ENCODE results near the gene SHH. TPM values are rescaled to one million over a fixed set of nuclear protein-coding genes. Genes with fewer than 3 reads are reported as not detected.

SHH gene
- total and polyA plus RNA-seq, 2 of the 4 experiments (the other 2 are of a cell fraction): under 0.01 to 0.03 TPM

- Histone ChIP-seq H3K4me1 (ENCODE audit: control insufficient read depth, insufficient read depth, low read length) (peaks cover 2% of the 10 kb centered on the region; the same call in 1 of the 2 replicates), H3K79me1 (ENCODE audit: low read depth in 1 of 2, low read length in 2 of 2) (peaks cover 28% of the 10 kb centered on the region in 2 experiments), H3K4me3 (ENCODE audit: insufficient read depth, low read depth, low read length) (no peak overlapping the region), H2BK120ac (ENCODE audit: low read depth, low read length) (no peak overlapping the region), H3K27ac (ENCODE audit: insufficient read depth, low read length) (no peak overlapping the region), H2BK20ac (ENCODE audit: low read depth, low read length) (no peak overlapping the region), H2AK5ac (ENCODE audit: low read depth, low read length) (no peak overlapping the region), H3K4ac (ENCODE audit: low read depth, low read length) (no peak overlapping the region), H3K14ac (replicated peaks; ENCODE audit: low read depth, low read length) (no peak overlapping the region), H3K9ac (ENCODE audit: low read depth, low read length) (no peak overlapping the region), H3K23ac (ENCODE audit: low read depth, low read length) (no peak overlapping the region), H3K9me1 (ENCODE audit: insufficient read depth, low read length) (peaks cover 8% of the 10 kb centered on the region; the same call in 1 of the 2 replicates), H3K36me3 (ENCODE audit: control insufficient read depth, insufficient read depth, low read length) (peaks cover 48% of the 10 kb centered on the region), H4K91ac (ENCODE audit: insufficient read depth, low read depth, low read length) (no peak overlapping the region), H2AFZ (replicated peaks; ENCODE audit: low read length, poor library complexity) (no peak overlapping the region), H3K18ac (ENCODE audit: low read depth, low read length) (no peak overlapping the region), H2BK5ac (ENCODE audit: low read depth, low read length, poor library complexity, severe bottlenecking) (no peak overlapping the region), H4K5ac (ENCODE audit: low read depth, low read length) (no peak overlapping the region), H2BK15ac (ENCODE audit: low read depth, low read length) (no peak overlapping the region), H2AK9ac (replicated peaks; ENCODE audit: low read depth, low read length, poor library complexity) (no peak overlapping the region), H3K9me3 (ENCODE audit: control insufficient read depth, insufficient read depth, low read length) (no peaks in the 10 kb centered on the region), H3K27me3 (ENCODE audit: control insufficient read depth, insufficient read depth, low read length) (no peaks in the 10 kb centered on the region), H3K4me2 (ENCODE audit: low read depth, low read length) (no peak overlapping the region), H4K20me1 (ENCODE audit: insufficient read depth, low read length) (peaks cover 21% of the 10 kb centered on the region), H3K56ac (ENCODE audit: extremely low read depth, insufficient read depth, low read length) (no peak overlapping the region), H4K8ac (ENCODE audit: low read depth in 2 of 2, low read length in 2 of 2) (no peak overlapping the region)
- BruUV-seq (replicated peaks): no TSS peak
- CTCF ChIA-PET: interaction anchor here (0.6 to 2.1 kb wide), 6 partner anchors 9 to 995 kb away, joined by 3 to 15 read pairs (median 4); no protein-coding TSS in a partner anchor
- POLR2A ChIA-PET (ENCODE audit: unreplicated experiment): no interaction called here
- in situ Hi-C loops (cut with MboI; ENCODE audit: low sequenced_read_pairs) (loop anchor here (25.0 kb wide), 1 partner anchor 380 kb away; no protein-coding TSS in a partner anchor), dilution Hi-C loops (cut with HindIII; ENCODE audit: low sequenced_read_pairs, unreplicated experiment) (no loop called here), intact Hi-C loops (cut with micrococcal nuclease) (loop anchor here (5.0 kb wide), 1 partner anchor 840 kb away; no protein-coding TSS in a partner anchor)
- no peak for DNase-seq
- 100% methylated on average over 8 of the region's 12 CpGs; no CpG with 5 or more reads in 1 of the 2 experiments for WGBS, 2 experiments (ENCODE audit: extremely low coverage in 2 of 2, insufficient read length in 1 of 2)
- no peak for ATAC-seq (ENCODE audit: low read depth)
- TF ChIP-seq CTCF (conservative IDR thresholded peaks at IDR 0.05; ENCODE audit: low read depth, low read length) (no peak), CEBPB (IDR thresholded peaks at IDR 0.05; ENCODE audit: low read depth, low read length) (no peak), MAFK (IDR thresholded peaks at IDR 0.05; ENCODE audit: low read depth, low read length) (no peak), FOS (IDR thresholded peaks at IDR 0.05; ENCODE audit: low read depth, low read length) (no peak), MXI1 (IDR thresholded peaks at IDR 0.05; ENCODE audit: borderline replicate concordance, low read depth, low read length) (no peak), RFX5 (IDR thresholded peaks at IDR 0.05; ENCODE audit: low read depth, low read length) (no peak), ELK1 (IDR thresholded peaks at IDR 0.05; ENCODE audit: borderline replicate concordance, low read depth, low read length) (no peak)
Observed at GRCh38 chr7:155766966-155767916, 45.0 kb downstream of the SHH start.
